ELR (cell line): ENCODE results near the gene CFAP45.
A peak's percentile ranks its signal among the peaks of the same experiment; 100 is the strongest.

ENCODE experiments used
- DNase-seq: peaks from one replicate; pipeline ENCODE4 v3.0.0-alpha.2; 2015; ENCODE audit warnings: low read depth

Gene CFAP45

GRCh38 chr1:159936273-159936904 is 36.4 kb upstream of the CFAP45 start:
- DNase-seq, result peak; percentile 62

DNA sequence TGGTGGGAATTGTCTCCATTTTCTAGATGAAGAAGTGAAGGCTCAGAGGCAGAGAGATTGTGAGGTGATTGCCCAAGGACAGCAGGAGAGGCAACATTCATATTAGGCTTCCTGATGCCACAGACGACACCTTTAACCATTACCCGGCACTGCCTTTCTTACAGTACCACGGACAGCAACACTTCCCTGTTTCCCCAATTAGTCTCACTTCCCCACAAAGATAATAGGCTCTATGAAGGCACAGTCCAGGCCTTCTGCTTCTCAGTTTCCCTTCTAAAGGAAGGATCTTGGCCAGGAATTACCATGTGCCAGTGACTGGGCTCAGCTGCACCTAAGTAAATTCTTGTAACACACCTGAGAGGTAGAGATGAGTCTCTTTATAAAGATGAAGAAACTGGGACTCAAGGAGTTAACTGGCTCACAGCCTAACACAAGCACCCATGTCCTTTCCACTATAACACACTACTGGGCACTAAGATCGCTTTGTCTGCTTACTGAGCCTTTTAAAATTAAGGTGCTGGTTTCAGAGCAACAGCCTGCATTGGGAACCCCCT is 35.8 kb upstream of the CFAP45 start:
- DNase-seq, result no peak

DNA sequence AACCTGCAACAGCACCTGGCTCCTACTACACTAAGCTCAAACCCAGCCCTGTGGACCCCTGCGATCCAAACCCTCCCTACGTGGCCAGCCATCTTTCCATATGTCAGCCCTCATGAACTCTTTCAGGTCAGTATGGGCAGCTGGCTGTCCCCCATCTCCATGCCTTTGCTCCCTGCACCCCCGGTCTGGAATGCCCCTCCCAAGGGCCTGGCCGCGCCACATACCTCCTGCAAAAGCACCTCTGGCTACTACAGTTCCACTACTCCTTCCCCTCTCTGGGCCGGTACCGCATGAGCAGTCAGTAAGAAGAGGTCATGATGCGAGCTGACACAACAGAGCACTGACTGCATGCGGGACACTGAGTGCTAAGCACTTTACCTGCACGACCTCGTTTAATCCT is 35.3 kb upstream of the CFAP45 start:
- DNase-seq, result no peak

DNA sequence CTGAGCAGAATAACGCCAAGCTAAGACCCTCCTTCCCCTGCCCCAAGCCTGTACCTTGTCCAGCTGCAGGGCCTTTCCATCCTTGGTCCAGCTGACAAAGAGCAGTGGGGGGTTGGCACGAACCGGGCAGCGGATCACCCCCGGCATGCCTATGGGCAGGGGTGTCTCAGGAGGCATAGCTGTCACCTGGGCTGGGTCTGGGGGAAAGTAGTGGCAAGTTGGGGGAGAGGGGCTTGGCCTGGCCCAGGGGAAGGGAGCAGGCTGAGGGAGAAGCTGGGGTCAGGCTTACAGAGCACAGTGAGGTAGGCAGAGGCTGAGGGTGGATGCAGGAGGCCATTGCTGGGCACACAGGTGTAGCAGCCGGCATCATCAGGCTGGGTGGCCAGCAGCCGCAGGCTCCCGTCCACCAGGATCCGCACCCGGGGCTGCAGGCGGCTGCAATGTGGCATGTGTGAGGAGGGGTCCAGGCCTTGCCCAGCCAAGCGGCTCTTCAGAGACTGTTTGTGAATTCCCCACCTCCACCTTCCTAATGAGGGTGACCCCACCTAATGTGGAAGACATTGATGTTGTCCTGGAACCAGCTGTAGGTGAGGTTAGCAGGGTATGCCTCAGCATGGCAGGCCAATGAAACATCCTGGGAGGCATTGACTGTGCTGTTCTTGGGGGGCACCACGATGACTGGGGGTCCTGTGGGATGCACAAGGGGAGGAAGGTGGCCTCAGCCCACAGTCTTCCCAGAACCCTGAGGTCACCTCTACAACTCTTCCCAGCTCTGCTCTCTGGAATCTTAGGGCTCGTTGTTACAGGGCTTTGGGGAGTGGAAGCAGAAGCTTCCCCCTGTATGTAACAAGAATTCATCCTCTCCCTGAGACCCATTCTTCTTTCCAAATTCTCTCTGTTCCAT is 34.4 kb upstream of the CFAP45 start:
- DNase-seq, result no peak

DNA sequence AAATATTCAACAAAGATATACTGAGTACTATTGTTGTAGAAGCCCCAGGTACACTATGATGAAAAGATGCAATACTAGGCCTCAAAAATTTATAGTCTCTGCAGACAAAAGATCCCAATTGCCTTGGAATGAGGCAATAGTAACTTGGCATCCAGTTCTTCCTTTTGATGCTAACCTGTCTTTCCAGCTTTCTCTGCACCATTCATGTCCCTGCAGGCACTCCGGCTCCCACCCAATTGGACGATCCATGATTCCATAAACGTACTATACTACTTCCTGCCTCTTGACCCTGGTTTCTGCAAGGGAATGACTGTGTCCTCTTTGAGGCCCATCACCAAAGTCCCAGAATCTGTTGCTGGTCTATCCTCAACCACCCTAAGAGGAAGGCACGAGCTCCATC is 33.4 kb upstream of the CFAP45 start:
- DNase-seq, result no peak

- DNase-seq, result peak; percentile 31
These were observed 32.6 kb upstream of the CFAP45 start for GRCh38 chr1:159932296-159933285.

DNA sequence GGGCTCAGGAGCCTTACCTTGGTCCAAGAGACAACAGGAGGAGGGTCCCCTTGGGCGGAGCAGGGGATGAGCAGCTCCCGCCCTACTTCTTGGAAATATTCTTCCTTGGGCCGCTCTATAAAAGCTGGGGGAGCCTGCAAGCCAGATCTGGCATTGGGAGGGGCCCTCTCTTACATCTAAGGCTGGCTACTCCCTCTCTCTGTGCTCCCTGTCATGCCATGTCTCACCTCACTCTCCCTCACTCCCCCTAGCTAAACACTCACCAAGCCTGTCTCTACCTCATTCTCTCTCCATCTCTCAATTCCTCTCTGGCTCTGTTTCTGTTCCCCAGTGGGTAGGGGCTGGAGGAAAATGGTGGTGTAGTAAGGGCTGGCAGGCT is 31.8 kb upstream of the CFAP45 start:
- DNase-seq, result no peak

GRCh38 chr1:159931101-159931794 is 31.3 kb upstream of the CFAP45 start:
- DNase-seq, result no peak

- DNase-seq, result no peak
These were observed 30.7 kb upstream of the CFAP45 start for GRCh38 chr1:159930634-159931033.

GRCh38 chr1:159930216-159930615 is 30.3 kb upstream of the CFAP45 start:
- no peak for DNase-seq

DNA sequence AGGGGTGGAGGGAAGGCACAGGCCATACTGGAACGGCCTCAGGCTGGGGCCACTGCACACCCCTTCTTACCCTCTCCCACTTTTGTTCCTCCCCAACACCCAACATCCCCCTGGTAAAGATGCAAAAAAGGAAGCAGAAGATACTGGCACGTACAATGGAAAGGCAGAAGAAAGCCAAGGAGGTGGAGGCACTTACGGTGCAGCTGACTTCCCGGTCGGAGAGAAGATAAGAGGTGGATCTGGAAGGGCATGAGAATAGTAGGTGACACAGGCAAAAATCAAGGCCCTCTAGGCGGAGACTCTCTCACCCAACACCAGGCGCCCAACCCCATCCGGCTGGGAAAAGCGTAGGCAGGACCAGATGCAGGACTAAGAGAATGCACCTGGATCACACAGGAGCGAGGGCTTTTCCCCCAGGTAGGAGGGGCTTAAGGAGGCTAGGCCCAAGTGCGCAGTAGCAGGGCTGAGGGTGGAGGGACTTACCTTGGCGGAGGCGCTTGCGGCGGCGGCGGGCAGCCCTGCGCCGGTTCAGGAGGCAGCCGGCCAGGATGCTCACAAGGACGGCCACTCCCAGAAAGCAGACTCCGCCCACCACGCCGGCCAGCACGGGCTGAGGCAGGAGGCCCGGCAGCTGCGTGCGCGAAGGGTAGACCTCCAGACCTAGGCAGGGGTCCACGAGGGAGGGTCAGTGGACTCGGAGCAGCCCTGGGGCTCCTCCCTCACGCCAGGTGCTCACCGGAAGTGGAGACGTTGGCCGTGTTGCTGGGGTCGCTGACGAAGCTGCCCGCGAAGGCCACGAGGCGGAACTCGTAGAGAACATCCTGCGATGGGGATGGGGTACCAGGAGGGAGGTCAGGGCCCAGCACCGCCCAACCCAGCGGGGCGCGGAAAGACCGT is 29.4 kb upstream of the CFAP45 start:
- DNase-seq, result no peak

GRCh38 chr1:159928491-159929050 is 28.6 kb upstream of the CFAP45 start:
- DNase-seq, result no peak

DNA sequence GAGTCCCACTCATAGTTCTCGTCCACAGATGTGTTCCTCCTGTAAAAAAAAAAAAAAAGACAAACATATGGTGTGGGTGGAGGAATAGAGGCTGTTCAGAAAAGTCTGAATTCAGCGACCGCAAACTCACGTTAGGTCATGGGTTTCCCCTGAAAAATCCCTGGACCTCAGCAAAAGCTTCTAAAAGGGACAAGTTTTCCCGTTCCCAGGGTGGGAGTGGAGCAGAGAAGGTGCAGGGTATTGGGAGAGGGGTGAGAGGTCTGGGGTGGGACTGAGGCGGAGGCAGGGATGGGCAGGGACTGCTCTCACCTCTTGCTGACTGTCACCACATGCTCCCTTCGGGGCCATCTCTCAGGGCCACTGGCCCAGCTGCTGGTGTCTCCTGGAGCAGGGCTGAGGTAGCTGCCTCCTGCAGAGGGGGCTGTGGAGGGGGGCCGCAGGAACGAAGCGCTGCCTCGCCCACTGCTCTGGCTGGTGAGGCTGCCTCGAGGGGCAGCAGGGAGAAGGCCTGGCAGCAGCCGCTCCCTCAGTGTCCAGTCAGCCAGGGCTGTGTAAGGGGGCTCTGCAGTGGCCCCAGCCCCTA is 28.0 kb upstream of the CFAP45 start:
- no peak for DNase-seq

DNA sequence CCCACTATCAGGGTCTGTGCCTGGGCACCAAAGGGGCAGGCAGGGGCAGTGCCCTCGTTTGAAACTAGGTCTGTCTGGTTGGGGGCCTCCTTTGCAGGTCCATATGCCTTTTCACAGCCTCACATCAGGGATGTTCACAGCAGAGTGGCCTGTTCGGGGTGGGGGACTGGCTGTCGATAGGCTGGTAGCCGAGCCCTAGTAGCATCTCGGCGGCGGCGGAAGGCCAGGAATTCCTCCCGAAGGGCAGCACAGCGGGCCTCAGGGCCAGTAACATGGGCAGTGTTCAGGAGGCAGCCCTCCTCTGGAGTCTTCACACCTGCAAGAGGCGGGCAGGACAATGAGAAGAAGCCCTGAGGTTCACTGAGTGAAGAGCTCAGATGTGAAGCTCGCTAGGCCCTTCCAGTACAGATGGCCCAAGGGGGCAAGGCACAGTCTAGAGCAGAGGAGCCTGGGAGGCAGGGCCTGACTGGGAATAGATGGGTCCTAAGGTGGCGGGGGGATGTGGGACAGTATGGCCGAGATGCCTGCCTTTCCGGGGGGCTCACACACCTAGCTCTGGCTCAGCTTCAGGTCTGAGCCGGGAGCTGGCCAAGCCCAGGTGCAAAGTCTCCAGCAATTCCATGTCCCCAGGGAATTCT is 27.4 kb upstream of the CFAP45 start:
- no peak for DNase-seq

GRCh38 chr1:159925719-159926078 is 25.7 kb upstream of the CFAP45 start:
- peak; percentile 57 for DNase-seq

DNA sequence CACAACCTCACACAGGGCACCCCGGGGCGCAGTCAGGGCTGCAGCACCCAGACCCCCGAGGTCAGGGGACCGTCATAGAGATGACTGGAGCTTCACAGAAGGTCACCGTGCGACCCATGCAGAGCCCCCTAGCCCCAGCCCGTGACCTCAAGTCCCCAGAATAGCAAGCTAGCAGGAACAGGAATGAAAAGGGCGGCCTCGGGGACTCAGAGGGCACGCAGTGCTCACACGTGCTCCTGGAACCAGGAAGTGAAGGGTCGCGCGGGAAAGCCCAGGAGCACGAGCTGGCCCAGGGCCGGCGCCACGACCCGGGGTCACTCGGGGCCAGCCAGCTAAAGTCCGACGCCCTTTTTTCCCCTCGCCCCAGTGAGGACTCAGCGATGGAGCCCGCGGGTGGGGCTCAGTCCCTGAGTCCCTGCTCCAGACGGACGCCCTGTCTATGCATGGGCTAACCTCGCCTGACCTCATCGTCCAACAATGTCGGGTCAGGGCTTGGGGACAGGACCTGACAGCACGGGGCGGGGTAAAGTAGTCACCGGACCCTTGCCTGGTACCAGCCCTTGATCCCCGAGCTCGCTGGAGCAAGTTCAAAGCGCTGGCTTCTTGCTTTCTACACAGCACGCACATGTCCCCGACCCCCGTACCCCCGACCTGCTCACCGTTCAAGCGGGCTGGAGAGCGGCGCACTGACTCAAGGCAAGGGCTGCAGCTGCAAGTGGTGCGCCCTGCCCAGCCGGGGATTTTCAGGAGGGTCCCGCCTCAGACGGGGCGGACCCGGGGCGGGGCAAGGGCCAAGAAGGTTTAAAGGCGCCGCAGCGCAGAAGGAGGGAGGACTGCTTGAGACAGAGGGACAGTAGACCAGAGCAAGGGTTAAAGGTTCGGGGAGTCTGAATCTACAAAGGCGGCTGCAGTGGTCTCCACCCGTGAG is 25.1 kb upstream of the CFAP45 start, which contains the start of gene TAGLN2:
Gene TAGLN2, minus strand, starts transcription at position 717 of the 928 bp plus-strand sequence. CDS start 4,998 bp downstream, outside the sequence.
- DNase-seq, result peak; percentile 91

GRCh38 chr1:159924025-159924790 is 24.2 kb upstream of the CFAP45 start:
- DNase-seq, result peak; percentile 93
